ENCODE results near the gene RAB8A. TPM values are rescaled to one million over a fixed set of nuclear protein-coding genes. Genes with fewer than 3 reads are reported as not detected.

RAB8A gene
- total and polyA plus RNA-seq, 2 of the 8 experiments (the other 6 are each of a cell fraction or from before 2014, with no cell fraction given): 65.8 to 97.0 TPM

DNA sequence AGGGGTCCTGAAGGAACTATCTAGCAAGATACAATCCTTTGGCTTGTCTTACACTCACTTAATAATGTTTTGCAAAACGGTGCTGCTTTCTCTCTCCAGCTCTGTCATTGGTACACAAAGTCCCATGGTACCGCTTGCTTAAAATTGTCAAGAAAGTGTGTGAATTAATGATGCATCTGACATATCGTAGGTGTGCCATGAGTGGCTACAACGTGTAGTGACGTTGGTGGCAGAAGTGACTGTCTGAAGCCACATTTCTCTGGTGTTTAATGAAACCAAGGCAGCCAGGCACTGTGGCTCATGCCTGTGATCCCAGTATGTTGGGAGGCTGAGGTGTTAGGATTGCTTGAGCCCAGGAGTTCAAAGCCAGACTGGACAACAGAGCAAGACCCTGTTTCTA lies 34.4 kb downstream of the RAB8A start:
- ChIA-PET CTCF (ENCODE audit: partially characterized antibody) (no interaction called here), POLR2A (ENCODE audit: partially characterized antibody) (interaction anchor here (0.6 to 3.5 kb wide), 4 partner anchors 10 to 1468 kb away, joined by 3 to 18 read pairs (median 3); partner anchors contain the start of gene RAB8A)
- Histone ChIP-seq H3K9ac (replicated peaks in 1 of 4; ENCODE audit: extremely low read depth in 1 of 4, low read depth in 3 of 4, low read length in 3 of 4) (no peak overlapping the region), H3K27me3 (replicated peaks in 1 of 4; ENCODE audit: control insufficient read depth in 3 of 4, extremely low read depth in 1 of 4, insufficient read depth in 3 of 4, low read length in 3 of 4) (no peaks in the 10 kb centered on the region), H2BK20ac (ENCODE audit: low read length) (no peak overlapping the region), H4K5ac (ENCODE audit: insufficient read length, low read depth, low read length) (no peak overlapping the region), H3K79me2 (ENCODE audit: control insufficient read depth in 1 of 2, insufficient read depth in 2 of 2, low read length in 2 of 2) (no peaks in the 10 kb centered on the region), H3K9me3 (ENCODE audit: insufficient read depth in 2 of 2, low read depth in 1 of 2, low read length in 1 of 2) (no peaks in the 10 kb centered on the region), H4K91ac (replicated peaks; ENCODE audit: insufficient read length, low read length) (no peak overlapping the region), H2BK5ac (ENCODE audit: low read depth, low read length) (no peak overlapping the region), H2BK15ac (ENCODE audit: low read length) (no peak overlapping the region), H3K4ac (replicated peaks; ENCODE audit: insufficient read length, low read depth, low read length) (no peak overlapping the region), H2AFZ (ENCODE audit: low read length) (no peak overlapping the region), H3K23me2 (ENCODE audit: low read depth, low read length) (peaks cover 3% of the 10 kb centered on the region; the same call in 1 of the 2 replicates), H3K56ac (replicated peaks; ENCODE audit: insufficient read length, low read depth, low read length) (no peak overlapping the region), H3K27ac (ENCODE audit: low read depth, low read length) (no peak overlapping the region), H3K4me3 (ENCODE audit: extremely low read depth in 1 of 4, insufficient read depth in 2 of 4, low read depth in 3 of 4, low read length in 4 of 4) (no peak overlapping the region), H3K4me2 (ENCODE audit: insufficient read depth in 1 of 2, low read depth in 2 of 2, low read length in 2 of 2) (no peak overlapping the region), H3K14ac (ENCODE audit: insufficient read length) (no peak overlapping the region), H3K23ac (ENCODE audit: insufficient read length) (no peak overlapping the region), H3K18ac (ENCODE audit: extremely low read depth, low read length) (no peak overlapping the region), H2BK12ac (ENCODE audit: low read depth, low read length) (no peak overlapping the region), H3K36me3 (ENCODE audit: control insufficient read depth in 2 of 4, insufficient read depth in 4 of 4, low read length in 3 of 4) (no peaks in the 10 kb centered on the region), H2AK5ac (ENCODE audit: low read depth, low read length) (no peak overlapping the region), H3K4me1 (replicated peaks in 1 of 4; ENCODE audit: control insufficient read depth in 3 of 4, insufficient read depth in 4 of 4, low read length in 3 of 4) (peaks cover 0 to 5% (median 1%) of the 10 kb centered on the region in 4 experiments; a peak in 2 of 7 replicates), H3K79me1 (ENCODE audit: low read depth, low read length) (no peaks in the 10 kb centered on the region), H4K8ac (ENCODE audit: extremely low read depth, insufficient read depth, low read length) (no peak overlapping the region), H4K20me1 (replicated peaks in 1 of 2; ENCODE audit: control insufficient read depth in 1 of 2, insufficient read depth in 2 of 2, low read length in 2 of 2) (no peaks in the 10 kb centered on the region), H2BK120ac (replicated peaks; ENCODE audit: low read depth, low read length) (no peak overlapping the region)
- 87% methylated on average over 5 of the region's 5 CpGs; no CpG with 5 or more reads in 1 of the 2 experiments for WGBS, 2 experiments (ENCODE audit: extremely low coverage in 1 of 2, insufficient coverage in 1 of 2, insufficient read length in 1 of 2, insufficient replicate concordance in 2 of 2, low coverage in 1 of 2, low lambda C conversion rate in 2 of 2, missing lambda C conversion rate in 1 of 2)
- DNase-seq (ENCODE audit: low read depth in 1 of 2, low spot score in 2 of 2) (no peak), FAIRE-seq (no peak)
- TF ChIP-seq EZH2 (IDR thresholded peaks at IDR 0.05; ENCODE audit: low read depth, low read length, severe bottlenecking): no peak
- no peak for TF ChIP-seq TAF7 (optimal IDR thresholded peaks at IDR 0.05; ENCODE audit: borderline replicate concordance, low read depth, low read length)
- no peak for TF ChIP-seq TEAD4 (IDR thresholded peaks at IDR 0.05; ENCODE audit: low read depth, low read length)

Data from H1 (cell line).